ENCODE data around the gene LRRC1.

- TF ChIP-seq CTCF (IDR thresholded peaks at IDR 0.05; ENCODE audit: insufficient read depth, low read depth, low read length) = no peak
- TF ChIP-seq EZH2 (IDR thresholded peaks at IDR 0.05; ENCODE audit: insufficient read depth, low read length) = no peak
These were observed 99.3 kb downstream of the LRRC1 start for GRCh38 chr6:53894091-53894490.

All from astrocyte (in vitro differentiated cells and primary cell).